Lung microvascular endothelial cell (primary cell): ENCODE results near the gene P2RX2. TPM values are rescaled to one million over a fixed set of nuclear protein-coding genes. Genes with fewer than 3 reads are reported as not detected.
"Not testable (repeated sequence)": the region's sequence is repeated elsewhere in the genome, so short reads cannot be mapped to it uniquely, and the experiment has no call there.

Experiments
- DNase-seq, 2 donors: peaks; one replicate each; pipeline versions ENCODE4 v3.0.0 to v3.0.0-alpha.2; 2010; ENCODE audit warnings: low read depth in 2 of 2
- total RNA-seq: library from RNA; depleted of rRNA; stranded (reverse); fragments of >200 nt; gene quantifications from 2 replicates; pipeline ENCODE4 v1.2.1, GENCODE V29; 2014

Gene P2RX2
- total RNA-seq, 1 donor from 2014 or later = not detected

DNA sequence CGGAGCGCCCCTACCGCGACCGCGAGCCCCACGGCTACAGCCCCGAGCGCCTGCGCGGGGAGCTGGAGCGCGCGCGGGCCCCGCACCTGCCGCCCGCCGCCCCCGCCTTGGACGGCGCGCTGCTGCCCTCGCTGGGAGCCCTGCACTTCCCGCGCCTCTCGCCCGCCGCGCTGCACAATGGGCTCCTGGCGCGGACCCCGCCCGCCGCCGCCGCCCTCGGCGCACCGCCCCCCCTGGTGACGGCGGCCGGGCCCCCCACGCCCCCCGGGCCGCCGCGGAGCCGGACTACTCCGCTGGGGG lies 35.2 kb upstream of the P2RX2 start:
- DNase-seq = no peak

DNA sequence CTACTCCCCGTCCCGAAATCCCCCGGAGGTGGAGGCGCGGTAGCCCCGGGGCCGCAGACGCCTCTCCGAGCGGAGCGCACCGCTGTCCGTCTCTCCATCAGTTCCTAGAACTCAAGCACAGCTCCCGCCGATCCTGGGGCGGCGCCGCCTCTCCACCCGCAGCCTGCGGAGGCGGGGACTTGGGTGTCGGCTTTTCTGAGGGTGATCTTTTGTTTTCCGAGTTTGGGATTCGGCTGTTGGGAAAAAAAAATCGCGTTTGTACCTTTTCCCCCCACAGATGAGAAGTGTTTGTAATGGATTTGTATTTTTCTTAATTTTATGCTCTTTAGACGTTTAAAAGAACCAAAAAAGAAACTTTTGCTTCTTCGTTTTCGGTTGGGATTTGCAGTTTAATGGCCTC lies 34.8 kb upstream of the P2RX2 start:
- DNase-seq = no peak

DNA sequence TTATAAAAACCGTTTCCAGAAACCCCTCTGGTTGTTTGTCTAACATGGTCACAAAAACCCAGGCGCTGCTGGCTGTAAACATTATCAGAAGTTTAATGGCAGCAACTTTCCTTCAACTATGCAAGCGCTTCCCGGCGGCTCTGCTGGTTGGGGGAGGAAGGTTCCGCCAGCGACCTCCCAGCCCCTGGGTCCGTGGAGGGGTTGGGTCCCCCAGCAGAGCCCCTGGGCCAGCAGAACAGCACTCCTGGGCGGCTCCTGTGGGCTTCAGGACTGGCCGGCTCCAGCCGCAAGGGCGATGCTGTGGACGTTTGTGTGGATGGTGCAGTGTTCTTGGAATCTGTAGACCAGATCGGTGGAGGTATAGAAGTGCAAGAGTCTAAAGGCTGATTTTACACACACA lies 34.1 kb upstream of the P2RX2 start:
- DNase-seq = no peak

DNA sequence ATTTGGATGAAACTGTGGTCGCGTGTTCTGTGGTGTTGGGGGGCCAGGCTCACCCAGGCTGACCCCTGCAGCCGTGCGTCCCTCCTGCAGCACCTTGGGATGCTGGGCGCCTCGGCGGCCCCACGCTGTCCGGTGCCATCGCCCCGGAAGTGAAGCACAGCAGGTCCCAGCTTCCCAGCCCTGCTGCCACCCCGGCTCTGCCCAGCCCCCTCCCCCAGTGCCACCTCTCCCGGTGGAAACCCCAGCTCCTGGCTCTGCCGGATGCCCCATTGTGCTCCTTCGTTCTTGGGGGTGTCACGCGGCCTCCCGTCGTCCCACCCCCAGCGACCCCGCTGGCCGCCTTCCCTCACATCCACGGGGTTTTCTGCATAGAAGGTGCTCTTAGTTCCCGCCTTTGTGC lies 33.4 kb upstream of the P2RX2 start:
- DNase-seq = no peak

DNA sequence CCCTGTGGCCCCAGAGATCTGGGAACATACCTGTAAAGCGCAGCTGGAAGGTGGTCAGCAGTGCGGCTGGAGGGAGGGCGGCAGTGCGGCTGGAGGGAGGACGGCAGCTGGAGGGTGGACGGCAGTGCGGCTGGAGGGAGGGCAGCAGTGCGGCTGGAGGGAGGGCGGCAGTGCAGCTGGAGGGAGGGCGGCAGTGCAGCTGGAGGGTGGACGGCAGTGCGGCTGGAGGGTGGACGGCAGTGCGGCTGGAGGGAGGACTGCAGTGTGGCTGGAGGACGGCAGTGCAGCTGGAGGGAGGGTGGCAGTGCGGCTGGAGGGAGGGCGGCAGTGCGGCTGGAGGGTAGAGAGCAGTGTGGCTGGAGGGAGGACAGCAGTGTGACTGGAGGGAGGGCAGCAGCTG lies 31.6 kb upstream of the P2RX2 start:
- no peak for DNase-seq

DNA sequence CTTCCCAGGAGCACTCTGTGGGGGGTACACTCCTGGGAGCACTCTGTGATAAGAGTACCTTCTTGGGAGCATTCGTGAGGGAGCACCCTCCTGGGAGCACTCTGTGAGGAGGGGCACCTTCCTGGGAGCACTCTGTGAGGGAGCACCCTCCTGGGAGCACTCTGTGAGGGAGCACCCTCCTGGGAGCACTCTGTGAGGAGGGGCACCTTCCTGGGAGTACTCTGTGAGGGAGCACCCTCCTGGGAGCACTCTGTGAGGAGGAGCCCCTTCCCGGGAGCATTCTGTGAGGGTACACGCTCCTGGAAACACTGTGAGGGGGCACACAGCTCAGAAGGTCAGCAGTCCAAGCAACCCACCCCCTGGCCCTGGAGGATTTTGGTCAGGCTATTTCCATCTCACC lies 30.8 kb upstream of the P2RX2 start:
- no peak for DNase-seq

DNA sequence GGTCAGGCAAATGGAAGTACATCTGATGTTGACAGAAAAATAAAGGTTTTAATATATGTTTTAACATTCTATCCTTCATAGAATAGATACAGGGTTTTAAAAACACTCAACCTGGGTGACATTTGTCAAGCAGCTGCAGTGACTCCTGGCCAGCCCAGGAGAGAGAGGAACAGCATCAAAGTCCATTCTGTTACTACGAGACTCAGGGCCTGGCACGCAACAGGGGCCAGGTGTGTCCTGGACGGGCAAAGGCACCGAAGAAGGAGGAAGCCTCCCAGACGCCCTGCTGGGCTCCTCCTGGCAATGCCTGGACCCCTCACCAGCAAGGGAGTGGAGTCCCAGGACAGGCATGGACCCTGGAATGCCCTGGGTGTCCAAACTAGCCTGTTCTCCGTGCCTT lies 30.3 kb upstream of the P2RX2 start:
- DNase-seq = no peak

DNA sequence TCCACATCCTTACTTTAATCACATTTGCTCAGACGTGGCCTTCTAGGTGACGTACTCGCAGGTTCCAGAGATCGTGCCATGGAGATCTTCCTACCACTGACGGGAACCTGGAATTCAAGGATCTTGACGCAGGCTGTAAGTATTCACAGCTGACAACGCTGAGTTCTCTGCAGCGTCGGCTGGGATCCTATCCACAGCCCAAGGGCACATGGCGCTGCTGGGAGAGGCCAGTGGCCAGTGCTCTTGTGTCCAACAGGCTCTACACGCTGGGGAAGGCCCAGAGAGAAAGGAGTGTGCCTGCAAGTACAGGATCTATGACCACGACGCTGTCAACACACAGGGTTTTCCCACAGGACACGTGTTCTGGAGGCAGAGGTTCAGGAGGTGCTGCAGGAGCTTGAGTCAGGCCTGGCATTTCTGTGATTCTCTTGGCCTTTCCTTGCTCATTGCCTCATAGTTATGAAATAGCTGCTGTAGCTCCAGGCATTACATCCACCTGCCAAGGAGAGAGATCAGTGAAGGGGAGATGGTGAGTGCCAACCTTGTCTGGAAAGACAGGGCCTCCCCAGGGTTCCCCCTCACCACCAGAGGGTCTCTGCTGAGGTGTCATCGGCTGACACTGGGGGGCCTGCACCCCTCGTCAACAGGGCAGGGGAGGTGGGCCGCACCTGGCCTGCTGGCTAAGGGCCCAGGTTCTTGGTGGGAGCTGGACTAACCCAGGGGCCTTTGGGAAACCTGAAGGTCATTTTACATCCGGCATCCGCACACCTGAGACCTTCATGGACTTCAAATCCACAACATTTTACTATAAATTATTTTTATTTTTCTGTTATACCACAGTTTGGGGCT lies 29.5 kb upstream of the P2RX2 start:
- no peak for DNase-seq

DNA sequence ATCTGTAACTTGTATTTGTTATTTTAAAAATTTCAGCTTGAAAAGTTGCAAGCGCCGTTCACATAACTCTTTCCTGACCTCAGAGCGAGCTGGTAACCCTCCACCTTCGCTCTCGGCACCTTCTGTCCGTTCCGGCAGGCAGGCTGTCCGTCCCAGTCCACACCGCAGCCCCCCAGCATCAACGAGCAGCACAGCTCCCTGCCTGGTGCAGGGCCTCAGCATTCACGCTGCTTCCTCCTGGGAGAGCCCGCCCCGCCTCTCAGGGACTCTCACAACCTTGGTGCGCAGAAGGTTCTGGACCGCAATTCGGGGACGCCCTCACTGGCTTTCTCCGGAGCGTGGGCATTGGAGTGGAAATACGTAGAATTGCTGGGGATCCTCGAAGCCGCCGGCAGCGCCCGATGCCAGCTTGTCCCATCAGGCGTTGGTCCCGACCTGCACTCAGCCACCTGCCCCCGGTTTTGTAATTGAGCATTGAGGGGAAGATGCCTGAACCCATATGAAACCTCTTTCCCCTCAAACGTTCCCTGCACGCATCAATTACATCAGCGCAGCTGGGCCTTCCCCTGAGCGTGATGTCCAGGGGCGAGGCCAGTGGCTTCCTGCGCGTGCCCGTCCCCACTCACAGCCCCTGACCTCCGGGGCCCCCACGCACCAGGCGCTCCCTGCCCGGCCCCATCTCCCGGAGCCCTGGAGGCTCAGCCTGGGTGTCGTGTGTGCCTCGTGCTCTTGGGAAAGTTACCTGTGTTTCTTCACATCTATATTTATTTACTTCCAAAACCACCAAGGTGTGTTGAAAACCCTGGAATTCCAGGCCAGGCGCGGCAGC lies 27.3 kb upstream of the P2RX2 start:
- DNase-seq = no peak

DNA sequence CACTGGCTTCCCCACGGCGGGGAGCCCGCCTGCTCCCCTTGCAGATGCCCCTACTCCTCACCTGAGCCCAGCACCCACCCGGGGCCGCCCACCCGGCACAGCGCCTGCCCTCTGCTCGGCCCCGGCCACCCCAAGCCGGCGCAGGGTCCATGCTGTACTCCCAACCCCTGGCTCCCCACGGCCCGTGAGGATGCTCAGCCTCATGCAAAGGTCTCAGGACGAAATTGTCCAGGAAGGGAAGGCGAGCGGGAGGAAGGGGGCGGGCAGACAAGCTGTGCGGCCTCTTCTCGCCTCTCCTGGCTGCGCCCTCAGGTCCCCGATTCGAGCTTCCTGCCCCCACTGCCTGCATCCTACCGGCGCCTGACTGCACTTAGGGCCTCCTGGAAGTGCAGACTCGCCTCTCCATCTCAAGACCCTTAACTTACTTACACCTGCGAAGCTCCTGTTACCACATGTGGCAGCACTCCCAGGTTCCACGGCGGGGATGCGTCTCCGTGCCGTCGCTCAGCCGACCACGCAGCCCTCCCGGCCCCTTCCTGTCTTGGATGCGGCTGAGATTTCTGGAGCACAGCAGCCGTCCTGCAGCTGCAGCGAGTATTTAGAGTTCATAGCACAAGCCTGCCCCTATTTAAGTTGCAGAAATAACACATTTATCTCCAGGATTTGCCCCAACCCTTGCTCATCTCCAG lies 26.1 kb upstream of the P2RX2 start:
- DNase-seq = no peak

DNA sequence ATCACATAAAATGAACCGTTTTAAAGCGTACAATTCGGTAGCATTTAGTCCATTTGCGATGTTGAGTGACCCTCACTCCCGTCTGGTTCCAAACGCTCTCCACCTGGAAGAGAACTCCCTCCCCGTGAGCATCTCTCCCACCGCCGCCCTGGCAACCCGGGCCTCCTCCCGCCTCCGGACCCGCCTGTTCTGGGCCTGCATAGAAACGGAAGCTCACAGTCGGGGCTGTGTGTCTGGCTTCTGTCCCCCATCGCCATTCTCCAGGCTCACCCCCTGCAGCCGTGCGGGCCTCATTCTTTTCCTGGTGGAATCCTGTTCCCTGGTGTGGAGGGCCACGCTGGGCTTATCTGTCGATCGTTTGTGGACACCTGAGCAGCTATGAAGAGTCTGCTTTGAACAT lies 25.5 kb upstream of the P2RX2 start:
- DNase-seq = no peak

DNA sequence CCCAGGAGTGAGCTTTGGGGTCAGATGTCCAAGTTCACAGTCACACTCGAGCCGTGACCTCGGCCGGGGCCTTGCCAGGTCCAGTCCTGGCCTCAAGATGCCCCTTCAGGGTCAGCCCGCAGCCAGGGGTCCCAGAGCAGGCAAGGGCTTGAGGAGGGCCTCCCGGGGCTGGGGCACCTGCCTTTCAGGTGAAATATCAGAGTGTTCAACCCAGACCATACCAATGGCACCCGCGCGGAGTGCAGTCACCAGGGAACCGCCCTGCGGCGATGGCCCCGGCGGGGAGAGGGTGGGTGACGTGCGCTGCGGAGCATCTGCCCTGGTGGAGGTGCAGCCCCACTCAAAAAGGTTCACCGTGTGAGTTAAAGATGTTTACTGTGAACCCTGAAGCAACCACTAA lies 25.1 kb upstream of the P2RX2 start:
- no peak for DNase-seq

DNA sequence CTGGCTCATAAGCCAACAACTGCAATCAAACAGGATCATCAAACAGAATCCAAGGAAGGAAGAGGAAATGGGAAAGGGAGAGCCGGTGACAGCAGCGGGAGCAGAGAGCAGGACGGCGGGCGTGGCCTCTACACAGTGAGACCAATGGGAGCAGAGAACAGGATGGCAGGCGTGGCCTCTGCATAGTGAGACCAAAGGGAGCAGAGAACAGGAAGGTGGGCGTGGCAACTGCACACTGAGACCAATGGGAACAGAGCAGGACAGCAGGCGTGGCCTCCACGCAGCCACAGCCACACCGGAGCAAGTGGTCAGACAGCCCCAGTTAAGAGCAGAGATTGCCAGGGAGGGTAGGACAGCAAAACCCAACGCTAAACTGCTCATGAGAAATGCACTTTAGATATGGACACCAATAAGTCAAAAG lies 24.6 kb upstream of the P2RX2 start:
- peak; percentile 98 for DNase-seq

DNA sequence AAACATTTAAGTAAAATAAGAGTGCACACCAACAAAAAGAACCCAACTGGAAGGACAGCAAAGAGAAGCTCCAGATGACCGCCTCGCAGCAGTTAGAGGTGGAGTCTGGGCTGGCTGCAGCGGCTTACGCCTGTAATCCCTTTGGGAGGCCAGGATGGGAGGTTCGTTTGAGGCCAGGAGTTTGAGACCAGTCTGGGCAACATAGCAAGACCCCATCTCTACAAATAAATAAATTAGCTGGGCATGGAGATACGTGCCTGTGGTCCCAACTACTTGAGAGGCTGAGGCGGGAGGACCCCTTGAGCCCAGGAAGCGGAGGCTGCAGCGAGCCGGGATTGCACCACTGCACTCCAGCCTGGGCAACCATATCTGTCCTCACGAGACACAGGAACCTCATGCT lies 23.4 kb upstream of the P2RX2 start:
- no peak for DNase-seq

DNA sequence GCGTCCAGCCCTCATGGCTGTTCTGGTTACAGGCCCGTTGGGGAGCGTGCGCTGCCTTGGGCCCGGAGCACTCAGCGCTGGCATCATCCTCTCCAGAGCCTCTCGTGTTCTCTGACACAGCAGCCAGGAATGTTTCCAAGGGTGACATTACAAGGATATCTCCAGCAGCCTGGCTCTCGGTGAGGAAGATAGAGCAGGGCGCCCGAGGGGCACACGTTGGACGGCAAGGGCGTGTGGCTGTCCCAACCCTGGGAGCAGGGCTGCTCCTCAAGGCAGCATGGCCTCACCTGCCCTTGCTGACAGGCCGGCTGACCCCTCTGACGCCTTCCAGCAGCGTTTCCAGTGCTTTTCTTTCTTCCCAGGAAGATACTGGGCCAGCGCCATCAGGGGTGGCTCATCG lies 22.6 kb upstream of the P2RX2 start:
- no peak for DNase-seq

DNA sequence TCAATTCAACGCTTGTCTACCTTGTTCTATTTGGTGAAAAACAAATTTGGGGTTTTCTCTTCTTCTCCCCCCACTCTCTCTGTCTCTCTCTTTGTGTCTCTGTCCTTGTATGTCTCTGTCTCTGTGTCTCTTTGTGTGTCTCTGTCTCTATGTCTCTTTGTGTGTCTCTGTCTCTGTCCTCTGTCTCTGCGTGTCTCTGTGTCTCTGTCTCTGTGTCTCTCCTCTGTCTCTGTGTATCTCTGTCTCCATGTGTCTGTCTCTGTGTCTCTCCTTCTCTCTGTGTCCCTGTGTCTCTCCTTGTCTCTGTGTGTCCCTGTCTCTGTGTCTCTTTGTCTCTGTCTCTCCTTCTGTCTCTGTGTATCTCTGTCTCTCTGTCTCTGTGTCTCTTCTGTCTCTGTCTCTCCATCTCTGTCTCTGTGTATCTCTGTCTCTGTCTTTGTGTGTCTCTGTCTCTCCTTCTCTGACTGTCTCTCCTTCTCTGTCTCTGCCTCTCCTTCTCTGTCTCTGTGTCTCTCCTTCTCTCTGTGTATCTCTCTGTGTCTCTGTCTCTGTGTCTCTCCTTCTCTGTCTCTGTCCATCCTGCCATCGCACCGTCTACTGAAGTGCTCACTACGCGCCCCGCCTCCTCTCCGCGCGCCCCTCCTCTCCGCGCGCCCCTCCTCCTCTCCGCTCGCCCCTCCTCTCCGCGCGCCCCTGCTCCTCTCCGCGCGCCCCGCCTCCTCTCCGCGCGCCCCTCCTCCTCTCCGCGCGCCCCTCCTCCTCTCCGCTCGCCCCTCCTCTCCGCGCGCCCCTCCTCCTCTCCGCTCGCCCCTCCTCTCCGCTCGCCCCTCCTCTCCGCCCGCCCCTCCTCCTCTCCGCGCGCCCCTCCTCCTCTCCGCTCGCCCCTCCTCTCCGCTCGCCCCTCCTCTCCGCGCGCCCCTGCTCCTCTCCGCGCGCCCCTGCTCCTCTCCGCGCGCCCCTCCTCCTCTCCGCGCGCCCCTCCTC lies 21.0 kb upstream of the P2RX2 start:
- DNase-seq = peak; percentile 39 to 90

DNA sequence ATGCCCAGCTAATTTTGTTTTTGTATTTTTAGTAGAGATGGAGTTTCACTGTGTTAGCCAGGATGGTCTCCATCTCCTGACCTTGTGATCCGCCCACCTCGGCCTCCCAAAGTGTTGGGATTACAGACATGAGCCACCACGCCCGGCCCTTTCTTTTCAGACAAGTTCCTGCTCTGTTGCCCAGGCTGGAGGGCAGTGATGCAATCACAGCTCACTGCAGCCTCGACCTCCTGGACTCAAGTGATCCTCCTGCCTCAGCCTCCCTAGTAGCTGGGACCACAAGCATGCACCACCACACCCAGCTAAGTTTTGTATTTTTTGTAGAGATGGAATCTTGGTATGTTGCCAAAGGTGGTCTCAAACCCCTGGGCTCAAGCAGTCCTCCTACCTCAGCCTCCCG lies 19.1 kb upstream of the P2RX2 start:
- DNase-seq = not testable (repeated sequence)

DNA sequence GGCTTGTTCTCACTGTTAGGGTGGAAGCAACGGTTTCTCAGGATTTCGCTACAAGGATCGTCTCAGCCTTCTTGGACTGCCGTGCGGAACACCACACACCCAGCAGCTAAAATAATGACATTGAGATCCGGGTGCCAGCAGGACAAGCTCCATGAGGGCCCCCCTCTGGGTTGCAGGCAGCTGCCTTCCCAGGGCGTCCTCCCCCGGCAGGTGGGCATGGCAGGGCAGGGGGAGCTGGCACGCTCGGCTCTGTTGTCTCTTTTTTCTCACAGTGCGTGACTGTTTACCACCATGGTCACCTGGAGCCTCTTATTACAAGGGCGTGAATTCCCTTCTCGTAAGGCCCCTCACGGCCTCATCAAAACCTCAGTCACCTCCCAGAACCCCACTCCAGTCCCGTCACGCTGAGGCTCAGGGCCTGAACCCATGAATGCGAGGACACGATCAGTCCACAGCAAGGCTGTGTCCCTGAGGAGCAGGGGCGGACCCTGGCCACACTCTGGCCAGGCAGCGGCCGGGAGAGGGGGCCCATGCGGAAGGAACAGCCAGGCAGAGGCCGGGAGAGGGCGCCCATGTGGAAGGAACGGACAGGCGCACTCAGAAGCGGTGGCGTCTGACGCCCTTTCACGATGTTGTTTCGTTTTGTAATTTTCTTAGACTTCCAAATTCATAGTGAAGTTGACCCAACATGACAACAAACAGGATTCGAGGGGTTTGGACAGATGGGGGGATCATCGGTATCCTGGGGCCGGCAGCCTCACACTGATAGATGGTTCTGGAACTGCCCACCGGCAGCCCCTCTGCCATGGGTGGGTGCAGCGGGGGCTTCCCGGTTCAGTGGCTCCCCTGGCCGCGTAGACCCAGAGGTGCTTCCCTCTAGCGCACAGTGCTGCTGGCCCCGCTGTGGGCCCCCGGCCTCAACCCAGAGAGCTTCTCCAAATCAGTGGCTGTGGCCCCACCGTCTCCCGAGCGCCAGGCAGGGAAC lies 18.2 kb upstream of the P2RX2 start:
- peak; percentile 80 to 84 for DNase-seq

DNA sequence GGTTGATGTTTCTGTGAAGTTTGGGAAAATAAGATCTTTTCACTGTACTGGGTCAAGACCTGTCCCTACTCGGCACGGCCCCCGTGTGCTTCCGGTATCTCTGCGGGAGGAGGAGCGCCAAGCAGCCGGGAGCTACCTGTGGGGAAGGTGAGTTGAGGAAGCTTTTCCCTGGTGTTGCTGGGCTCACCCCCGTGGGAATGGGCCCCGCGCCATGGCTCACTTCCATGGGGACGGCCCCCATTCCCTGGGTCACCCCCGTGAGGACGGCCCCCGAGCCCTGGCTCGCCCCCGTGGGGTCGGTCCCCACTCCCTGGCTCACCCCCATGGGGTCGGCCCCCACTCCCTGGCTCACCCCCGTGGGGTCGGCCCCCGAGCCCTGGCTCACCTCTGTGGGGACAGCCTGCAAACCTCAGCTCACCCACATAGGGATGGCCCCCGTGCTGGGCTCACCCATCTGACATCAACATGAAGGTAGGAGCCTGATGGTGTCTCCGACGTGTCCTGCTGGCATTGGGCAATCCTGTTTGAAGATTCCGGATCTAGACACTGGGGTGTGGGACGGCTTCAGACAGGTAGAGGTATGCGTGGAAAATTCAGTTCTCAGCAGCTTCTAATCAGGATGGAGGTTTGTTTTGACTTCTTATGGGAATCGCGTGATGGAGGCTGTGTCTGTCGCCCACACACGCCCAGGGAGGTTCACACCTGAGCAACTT lies 17.2 kb upstream of the P2RX2 start:
- no peak for DNase-seq
